CMK (cell line): Measurements from ENCODE around the gene PACRG.

Source experiments
- DNase-seq: peaks from one replicate; pipeline ENCODE4 v3.0.0-alpha.2; 2010; ENCODE audit warnings: low read depth

The PACRG gene

GRCh38 chr6:163354085-163354484, 626.3 kb downstream of the PACRG start:
- no peak for DNase-seq

- DNase-seq, result no peak
Measured at GRCh38 chr6:163354761-163355425, 627.1 kb downstream of the PACRG start.

- DNase-seq, result no peak
Measured at GRCh38 chr6:163355426-163355991, 627.7 kb downstream of the PACRG start.

- DNase-seq, result no peak
Measured at GRCh38 chr6:163356324-163356723, 628.5 kb downstream of the PACRG start.

GRCh38 chr6:163356743-163357142, 629.0 kb downstream of the PACRG start:
- DNase-seq, result no peak

- no peak for DNase-seq
Measured at GRCh38 chr6:163364641-163365040, 636.9 kb downstream of the PACRG start.
